WI38 (cell line): Measurements from ENCODE around the gene LOXL1.

Experiments used
- H3K4me3 ChIP-seq: 2 replicates; pipeline ENCODE4 v1.5.1; 2011; ENCODE audit warnings: low read depth, mild to moderate bottlenecking, control low read depth, low read length
- TF ChIP-seq, protein P1 (sequence below): IDR thresholded peaks from 2 replicates; pipeline ENCODE4 v1.5.1; 2012; ENCODE audit warnings: low read depth, mild to moderate bottlenecking, control low read depth, low read length

Gene LOXL1

DNA sequence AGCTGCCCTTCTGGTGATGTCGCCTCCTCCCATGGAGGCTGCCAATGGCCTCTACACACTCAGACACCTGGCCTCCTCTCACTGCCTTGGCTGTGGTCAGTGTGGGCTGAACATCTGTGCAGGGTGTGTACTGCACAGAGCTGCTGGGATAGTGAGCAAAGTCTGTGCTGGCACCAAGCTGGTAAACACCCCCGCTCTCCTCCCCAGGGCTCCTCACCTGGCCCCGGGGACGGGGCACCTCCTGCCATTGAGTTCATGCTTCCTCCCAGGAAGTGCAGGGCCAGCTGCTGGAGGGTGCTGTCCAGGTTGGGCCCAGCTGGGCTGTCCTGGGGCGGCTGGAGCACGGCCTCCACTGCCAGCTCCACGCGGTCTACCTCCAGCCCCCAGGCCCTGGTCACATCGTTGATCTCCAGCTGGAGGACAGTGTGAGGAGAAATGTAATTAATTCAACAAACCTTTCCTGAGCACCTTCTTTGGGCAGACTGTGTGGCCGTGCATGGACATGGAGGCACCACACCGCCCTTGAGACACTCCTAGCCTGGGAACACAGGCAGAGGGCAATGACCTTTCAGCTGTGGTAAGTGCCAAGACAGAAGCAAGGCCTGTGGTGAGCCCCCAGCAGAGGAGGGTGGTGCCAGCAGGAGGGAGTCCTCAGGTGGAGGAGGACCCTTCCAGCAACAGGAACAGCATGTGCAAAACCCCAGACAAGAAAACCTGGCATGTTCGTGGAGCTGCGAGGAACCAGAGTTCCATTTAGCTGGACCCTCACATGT lies 59.0 kb downstream of the LOXL1 start:
- TF ChIP-seq, protein P1, sequence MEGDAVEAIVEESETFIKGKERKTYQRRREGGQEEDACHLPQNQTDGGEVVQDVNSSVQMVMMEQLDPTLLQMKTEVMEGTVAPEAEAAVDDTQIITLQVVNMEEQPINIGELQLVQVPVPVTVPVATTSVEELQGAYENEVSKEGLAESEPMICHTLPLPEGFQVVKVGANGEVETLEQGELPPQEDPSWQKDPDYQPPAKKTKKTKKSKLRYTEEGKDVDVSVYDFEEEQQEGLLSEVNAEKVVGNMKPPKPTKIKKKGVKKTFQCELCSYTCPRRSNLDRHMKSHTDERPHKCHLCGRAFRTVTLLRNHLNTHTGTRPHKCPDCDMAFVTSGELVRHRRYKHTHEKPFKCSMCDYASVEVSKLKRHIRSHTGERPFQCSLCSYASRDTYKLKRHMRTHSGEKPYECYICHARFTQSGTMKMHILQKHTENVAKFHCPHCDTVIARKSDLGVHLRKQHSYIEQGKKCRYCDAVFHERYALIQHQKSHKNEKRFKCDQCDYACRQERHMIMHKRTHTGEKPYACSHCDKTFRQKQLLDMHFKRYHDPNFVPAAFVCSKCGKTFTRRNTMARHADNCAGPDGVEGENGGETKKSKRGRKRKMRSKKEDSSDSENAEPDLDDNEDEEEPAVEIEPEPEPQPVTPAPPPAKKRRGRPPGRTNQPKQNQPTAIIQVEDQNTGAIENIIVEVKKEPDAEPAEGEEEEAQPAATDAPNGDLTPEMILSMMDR, result no peak
- no peak overlapping the region for H3K4me3 ChIP-seq

DNA sequence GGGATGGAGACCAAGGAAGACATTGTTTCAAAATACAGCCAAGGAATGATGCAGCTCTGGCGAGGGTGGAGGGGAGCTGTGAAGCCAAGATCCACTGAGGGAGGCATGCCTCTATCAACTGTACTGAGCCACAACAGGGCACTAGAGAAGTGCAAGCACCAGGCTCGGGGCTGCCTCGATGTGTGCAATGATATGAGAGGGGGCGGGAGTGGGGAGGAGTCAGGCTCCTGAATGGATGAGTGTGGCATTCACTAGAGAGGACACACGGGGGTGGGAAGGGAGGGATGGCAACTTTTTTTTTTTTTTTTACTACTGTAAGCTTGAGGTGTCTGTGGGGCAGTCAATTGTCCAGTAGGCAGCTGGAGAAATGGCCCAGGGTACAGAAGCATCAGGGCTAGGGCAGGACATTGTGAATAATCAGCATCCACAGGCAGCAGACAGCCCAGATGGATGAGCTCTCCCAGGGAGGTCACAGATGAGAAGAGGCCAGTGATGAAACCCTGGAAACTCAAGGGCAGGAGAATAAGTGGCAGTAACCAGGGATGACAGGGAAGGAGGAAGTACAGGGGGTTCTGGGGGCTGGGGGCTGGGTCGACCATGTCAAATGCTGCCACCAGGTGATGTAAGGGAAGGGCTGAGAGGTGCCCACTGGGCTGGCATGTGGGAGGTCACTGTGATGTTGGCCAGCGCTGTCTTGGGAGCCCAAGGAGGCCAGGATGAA lies 60.0 kb downstream of the LOXL1 start:
- TF ChIP-seq, protein P1, result no peak
- no peak overlapping the region for H3K4me3 ChIP-seq

DNA sequence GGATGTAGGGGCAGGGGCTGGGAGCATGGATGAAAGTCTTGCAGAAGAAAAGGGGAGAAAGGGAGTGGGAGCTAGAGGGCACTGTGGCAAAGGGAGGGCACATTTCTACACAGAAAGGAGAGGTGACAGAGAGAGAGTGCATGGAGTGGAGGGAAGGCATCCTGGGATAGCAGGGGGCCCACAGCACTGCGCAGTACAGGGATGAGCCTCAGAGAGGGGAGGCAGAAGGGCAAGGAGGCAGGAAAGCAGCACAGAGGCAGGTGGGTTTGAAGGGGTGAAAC lies 60.5 kb downstream of the LOXL1 start:
- TF ChIP-seq, protein P1, result no peak
- no peak overlapping the region for H3K4me3 ChIP-seq

DNA sequence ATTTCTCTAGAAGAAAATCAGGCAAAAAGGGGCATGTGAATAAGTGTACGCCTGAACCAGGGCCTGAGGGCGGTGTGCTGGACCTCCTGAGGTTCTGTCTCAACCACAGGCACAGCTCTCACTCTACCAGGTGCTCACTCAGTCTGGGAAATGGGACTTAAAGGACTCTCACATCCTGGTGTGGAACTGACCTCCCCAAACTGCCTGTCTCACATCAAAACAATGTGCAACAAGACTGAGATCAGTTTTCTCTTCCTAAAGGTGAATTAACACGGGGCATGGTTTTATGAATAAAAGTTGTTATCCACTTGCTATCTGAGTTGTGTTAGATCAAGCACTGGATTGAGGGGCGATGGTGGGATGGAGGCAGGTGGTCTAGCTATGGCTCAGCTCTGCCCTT lies 61.0 kb downstream of the LOXL1 start:
- H3K4me3 ChIP-seq, result no peak overlapping the region
- TF ChIP-seq, protein P1, result no peak

DNA sequence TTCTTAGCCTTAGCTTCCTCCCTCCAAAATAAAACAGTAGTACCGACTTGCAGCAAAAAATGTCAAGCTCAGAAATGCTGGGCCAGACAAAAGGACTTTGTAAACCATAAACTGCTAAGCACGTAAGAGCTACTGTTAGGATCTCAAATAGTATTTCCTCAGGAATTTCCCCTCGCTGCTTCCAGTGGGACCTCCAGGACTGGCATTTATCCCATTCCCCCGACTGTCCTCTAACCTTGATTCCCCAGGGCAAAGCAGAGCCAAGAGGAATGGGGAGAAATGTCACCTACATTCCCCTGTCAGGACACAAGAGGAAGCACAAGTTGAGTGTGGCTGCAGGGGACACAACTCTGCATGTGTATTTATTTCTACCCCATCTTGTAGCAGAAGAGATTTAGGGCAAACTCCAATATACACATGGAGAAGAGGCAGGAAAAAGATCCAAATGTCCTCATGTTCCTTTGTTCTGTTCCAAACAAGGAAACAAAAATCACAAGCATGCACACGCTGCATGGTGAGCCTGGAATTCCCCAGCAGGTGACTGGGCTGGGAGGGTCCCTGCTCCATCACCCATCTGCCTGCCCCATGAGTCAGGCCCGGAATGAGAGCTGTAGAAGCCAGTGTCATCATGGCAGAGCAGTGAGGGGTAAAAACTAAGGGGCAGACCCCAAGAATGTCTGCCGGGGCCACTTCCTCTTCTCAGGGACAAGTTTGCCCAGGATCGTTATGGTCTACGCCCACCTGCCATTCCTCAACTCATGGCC lies 61.6 kb downstream of the LOXL1 start:
- no peak overlapping the region for H3K4me3 ChIP-seq
- TF ChIP-seq, protein P1, result no peak

DNA sequence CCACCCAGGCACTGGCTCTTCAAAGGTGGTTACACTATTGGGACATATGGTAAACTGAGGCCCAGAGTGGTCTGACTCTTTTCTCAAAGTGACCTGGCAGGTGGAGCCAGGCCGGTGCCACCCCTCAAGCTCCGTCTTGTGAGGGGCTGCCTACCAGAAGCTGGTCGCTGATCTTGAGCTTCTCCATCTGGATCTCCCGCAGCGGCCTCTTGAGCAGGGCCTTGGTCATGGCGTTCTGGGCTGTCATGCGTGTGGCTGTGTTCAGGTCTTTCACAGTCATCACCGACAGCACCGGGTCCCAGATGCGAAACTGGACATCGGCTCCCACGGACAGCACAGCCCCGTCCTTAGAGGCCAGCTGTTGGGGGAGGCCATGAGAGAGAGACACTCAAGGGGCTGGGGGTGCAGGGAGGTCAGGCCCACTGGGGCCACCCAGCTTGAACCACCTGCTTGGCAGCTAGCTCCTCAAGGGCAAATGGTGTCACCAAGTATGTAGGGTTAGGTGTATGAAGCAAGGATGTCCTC lies 62.2 kb downstream of the LOXL1 start:
- TF ChIP-seq, protein P1, result no peak
- H3K4me3 ChIP-seq, result no peak overlapping the region
